Measurements from ENCODE around the gene ZNF385D.

ZNF385D gene

GRCh38 chr3:21747966-21748555, 2.9 kb downstream of the ZNF385D start:
- no peak for DNase-seq

- no peak for DNase-seq
These were observed 3.6 kb downstream of the ZNF385D start for GRCh38 chr3:21747376-21747775.

DNA sequence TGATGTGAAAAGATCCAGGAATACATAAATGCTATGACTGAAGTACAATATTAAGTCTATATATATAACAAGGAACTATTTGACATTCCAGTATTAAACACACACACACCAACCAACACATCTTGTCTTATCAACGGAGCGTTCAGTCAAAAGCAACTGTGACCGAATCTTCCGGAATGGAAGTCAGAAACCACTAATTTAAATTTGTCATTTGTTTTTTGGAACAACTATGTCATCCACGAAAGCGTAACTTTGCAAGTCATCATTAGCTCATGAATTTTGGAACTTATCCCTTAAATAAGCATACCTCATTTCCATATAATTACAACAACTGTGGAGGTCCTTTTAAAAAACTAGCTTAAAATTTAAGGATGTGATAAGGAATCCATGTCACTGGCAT, 5.0 kb downstream of the ZNF385D start:
- DNase-seq = no peak

DNA sequence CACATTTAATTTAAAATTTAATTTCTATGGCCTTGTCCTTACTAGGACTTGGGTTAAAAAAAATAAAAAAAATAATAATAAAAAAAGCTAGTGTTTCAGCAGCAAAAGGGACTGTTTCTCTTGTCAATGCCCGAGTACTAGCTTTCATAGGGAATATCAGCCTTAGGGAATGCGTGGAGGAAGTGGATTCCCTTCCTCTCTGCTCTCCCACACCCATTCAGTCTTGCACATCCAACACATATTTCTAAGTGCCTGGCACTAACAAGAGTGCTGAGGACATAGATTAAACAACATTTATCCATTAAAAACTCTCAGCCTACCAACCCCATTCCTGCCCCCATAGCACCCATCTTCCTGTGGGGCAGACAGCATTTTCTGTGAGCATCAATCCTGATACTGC, 6.2 kb downstream of the ZNF385D start:
- DNase-seq = no peak

- DNase-seq = no peak
These were observed 11.9 kb downstream of the ZNF385D start for GRCh38 chr3:21738935-21739702.

DNA sequence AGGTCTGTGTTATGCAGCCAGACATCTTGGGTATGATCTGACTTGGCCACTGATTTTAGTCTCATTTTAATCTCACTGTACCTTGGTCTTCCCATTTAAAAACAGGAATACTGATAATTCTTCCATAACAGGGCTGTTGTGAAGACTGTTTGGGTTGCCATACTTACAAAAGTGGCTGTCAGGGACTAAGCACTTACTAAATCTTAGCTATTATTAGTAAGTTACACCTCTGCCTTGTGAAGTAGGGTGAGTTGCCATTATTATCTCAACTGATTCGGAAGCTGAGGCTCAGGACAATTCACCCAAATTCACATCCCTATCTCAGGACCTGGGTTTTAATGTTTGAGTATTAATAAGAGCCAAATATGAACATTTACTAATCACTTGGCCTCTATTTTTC, 12.7 kb downstream of the ZNF385D start:
- DNase-seq = no peak

GRCh38 chr3:21734746-21735145, 16.3 kb downstream of the ZNF385D start:
- DNase-seq = no peak

DNA sequence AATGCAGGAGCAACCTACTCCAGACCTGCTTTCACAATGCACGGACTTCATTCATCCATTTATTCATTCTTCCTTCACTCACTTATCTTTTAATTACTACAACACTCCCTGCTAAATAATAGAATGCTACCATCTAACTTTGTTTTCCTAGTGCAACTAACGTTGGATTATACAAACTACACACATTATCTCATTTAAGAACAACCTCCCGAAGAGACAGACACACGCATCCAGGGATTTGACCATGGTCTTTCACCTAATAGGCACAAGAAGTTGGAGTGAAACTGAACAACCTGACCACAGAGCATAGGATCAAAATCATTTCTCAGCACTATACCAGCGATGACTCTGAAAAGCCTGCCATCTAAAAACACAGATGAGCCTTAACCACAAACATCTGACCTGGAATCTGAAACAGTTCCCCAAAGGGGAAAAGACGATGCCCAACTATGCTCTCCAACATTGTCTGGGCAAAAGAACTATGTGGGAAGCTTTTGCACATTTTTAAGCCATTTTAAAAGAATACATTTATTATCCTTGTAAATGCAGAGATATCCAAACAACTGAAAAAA, 21.0 kb downstream of the ZNF385D start:
- DNase-seq = no peak

DNA sequence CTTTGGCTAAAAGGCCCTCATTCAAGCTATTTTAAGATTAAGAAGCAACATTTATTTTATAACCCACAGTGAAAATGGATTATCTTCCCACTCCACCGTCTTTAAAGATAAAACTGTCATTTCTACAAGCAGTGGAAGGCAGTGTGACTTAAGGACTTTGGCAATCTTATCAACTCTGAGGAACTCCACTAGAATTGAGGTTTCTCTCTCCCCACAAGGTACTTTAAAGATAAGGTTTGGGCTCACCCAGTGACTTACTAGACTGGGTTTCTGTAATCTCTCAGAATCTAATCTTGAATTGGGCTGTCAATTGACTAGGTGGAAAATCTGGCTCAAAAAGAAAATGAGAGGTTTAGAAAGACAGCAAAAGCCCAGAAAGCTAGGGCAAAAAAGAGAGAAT, 21.7 kb downstream of the ZNF385D start:
- no peak for DNase-seq

DNA sequence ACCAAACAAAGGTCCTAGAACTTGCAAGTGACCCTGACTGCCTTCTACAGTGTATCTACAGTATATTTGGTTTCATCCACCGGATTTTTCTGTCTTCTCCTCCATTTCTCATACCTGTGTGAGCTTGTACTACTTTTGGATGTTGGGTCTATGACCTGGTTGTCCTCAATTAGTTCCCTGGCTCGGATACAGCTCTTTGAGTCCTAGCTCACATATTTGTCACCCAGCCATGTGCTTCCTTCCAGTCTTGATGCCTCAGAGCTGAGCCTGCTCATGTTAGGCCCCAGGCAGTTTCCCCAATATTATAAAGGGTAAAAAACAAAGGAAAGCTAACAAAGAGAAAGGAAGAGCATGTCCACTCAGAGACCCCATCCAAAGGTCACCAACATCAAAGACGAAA, 28.2 kb downstream of the ZNF385D start:
- DNase-seq = no peak

DNA sequence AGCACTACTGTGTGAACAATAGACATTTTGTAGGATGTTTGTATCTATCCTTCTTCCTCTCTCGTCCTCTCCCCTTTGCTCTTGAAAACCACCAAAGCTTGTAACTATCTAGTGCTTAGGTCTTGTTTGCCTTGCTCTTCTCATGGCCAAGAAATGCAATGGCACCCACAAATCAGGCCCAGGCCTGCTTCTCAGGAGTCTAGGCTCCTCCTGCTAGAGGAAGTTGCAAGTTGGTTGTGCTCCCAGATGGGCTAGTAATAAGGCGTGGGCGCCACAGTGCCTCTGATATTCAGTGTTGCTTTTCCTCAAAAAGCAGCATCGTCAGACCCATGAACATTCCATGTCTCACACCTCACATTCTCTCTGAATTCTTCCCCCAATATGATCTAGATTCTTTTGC, 28.7 kb downstream of the ZNF385D start:
- no peak for DNase-seq

DNA sequence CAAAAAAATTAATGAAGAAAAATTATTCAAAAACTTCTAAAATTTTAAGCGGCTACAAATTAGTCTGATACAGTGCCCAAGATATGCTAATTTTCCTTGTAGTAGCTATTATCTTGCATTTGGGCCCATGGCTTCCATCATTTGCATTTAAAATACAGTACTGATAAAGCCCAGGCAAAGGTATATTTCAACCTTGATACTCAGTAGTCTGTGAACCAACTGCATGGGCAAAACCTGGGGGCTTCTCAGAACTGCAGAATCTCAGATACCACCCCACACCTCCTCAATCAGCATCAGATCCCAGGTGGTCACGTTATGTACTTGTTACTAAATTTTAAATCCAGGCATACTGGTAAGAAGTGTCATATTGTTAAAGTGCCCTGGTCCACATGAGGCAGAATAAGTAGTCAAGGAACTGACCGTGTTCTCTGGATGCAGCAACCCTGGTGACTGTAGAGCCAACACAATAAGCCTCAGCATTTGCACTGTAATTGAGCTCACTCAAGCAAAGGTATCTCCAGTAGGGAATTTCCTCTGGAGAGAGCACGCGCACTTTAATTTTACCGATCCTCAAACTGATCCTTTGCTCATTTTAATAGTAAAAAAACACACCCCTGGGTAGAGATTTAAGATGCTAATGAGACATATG, 31.9 kb downstream of the ZNF385D start:
- no peak for DNase-seq

DNA sequence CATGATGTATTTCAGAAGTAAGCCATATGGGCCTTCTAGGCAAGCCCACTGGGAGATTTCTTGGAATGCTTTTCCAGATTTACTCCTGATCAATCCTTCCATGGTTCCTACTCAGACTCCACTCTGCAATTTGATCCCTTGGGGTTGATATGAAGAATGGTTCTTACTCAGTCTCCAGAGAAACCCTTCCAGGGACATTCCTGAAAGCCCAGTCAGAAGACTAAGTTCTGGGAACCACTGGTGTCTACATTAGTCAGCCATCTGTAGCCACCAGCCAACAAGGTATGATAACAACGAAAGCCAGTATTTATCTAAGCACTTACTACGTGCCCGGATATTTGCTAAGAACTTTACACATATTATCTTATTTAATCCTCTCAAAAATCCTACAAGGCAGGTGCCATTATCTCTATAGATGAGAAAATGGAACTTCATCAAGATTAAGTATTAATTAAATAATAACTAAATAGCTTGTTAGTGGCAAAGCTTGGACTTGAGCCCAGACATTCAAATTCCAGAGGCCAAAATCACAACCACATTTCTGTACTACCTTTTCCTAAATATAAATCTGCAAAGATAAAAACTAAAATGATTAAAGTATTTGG, 32.7 kb downstream of the ZNF385D start:
- DNase-seq = no peak

DNA sequence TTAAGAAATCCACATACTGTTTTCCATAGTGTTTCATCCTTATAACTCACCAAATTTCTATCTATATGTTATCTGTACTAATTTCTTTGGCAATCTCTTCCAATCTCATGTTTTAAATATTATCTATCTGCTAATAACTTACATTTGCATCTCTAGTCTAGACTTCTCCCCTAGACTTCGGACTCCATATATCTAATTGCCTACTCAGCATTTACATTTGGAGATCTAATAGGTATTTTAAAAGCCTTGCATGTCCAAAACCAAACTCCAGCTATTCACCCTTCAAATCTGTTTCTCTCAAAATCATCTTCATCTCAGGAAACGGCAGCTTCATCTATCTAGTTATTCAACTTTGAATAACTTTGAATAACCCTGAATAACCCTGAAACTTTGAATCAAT, 35.3 kb downstream of the ZNF385D start:
- no peak for DNase-seq

DNA sequence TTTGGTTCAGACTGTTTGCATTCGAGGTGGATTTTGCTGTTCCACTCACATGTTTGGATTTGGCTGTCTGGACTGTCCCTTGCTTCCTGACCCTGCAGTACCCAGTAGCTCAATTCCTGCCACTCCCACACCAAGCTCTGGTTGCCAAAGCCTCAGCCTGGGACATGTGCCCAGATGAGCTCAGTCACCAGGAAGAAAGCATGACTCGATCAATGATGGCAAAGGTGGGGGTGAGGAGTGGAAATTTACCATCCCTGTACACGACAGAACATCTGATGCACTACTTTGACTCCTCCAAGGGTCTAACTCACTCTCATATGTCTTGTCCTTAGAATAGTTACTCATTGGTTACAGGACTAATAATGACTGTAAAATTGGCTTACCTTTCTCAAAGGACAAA, 45.2 kb downstream of the ZNF385D start:
- no peak for DNase-seq

DNA sequence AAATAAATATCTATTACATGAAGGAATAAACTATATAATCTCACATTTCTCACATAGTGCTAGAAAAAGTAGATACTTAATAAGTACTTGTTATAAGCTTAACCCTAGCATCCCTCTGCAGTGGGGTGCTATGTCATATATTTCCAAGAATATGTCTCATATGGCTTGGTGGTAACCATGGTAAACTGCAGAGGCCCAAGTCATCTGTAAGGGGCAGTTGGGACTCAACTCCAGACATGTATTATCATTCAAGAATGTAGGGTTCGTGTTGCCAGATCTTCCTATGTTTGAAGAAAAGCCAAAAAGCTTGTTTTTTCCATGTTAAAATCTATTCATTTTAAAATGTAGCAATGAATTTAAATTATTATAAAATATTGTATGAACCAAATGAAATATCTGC, 46.2 kb downstream of the ZNF385D start:
- DNase-seq = no peak

DNA sequence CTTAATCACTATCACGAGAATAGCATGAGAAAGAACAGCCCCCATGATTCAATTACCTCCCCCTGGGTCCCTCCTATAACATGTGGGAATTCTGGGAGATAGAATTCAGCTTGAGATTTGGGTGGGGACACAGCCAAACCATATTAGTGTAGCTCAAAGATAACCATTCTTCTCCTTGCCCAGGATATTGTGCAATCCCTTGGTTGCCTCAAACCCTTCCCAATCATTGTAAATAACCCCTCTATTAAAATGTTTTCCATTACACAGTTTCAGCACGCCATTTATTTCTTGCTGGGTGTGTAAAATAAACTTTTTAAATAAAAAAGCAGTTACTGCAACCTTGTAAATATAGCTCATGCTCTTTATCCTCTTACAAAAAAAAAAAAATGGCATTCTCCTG, 47.7 kb downstream of the ZNF385D start:
- DNase-seq = no peak

- DNase-seq = no peak
These were observed 53.3 kb downstream of the ZNF385D start for GRCh38 chr3:21697707-21698106.

- DNase-seq = no peak
These were observed 56.5 kb downstream of the ZNF385D start for GRCh38 chr3:21694506-21694905.

GRCh38 chr3:21691036-21691435, 60.0 kb downstream of the ZNF385D start:
- no peak for DNase-seq

DNA sequence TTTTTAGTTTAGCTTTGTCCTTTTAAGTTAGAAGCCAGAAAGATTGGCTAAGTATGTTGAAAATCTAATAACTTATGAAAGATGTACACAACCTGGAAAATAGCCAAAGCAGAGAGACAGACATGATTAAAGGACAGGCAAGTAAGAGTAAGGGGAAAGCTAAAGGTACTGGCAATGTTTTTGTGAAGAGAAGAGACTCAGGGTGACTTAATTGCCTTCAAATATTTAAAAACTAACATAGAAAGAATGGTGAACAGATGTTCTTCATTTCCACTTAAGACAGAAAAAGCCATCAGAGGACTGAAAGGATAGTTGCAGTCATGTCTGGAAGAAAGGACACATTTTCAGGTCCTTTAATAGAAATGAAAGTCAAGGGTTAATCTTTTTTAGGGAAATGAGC, 68.8 kb downstream of the ZNF385D start:
- DNase-seq = no peak

- no peak for DNase-seq
These were observed 77.6 kb downstream of the ZNF385D start for GRCh38 chr3:21673393-21673792.

DNA sequence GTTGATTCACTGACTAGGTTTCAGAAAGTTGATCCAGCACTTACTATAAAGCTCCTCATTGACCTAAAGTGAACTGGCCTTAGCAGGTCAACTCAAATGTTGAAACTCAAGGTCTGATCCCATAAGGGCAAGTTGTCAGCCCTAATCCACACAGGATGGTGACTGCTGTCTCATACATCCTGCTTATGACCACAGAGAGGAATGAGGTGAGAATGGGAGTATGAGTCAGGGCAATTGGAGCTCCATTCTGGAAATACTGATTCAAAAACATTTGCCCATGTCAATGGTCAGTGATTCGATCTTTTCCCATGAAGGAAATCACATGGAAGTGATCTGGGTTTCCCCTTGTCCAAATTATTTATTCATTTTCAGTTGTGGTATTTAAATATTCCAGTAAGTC, 78.7 kb downstream of the ZNF385D start:
- no peak for DNase-seq

DNA sequence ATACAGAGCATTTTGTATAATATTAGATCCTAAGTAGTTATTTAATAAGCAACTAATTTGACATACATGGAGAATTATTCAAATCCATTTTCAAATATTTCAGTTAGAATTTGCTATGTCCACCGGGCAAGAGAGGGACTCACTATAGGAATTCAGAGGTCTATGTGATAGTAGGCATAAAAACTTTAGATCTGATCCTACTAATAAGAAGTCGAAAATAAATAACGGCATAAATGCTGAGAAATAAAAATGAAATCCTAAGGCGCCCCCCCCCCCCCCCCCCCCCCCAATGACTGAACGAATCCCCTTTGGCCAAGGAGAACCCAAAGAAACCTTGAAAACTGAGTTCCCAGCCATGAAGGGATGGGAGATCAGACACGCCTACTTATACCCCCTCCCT, 80.6 kb downstream of the ZNF385D start:
- no peak for DNase-seq

Measured in activated CD4-positive, alpha-beta T cell treated with anti-CD3 and anti-CD28 coated beads, Interleukin-2, Interleukin-6, amounts not matched to agents 100 ng/mL and 50 ng/mL, durations not matched to agents 16 hours and 8 hours (primary cell).